Activated CD4-positive, alpha-beta memory T cell treated with anti-CD3 and anti-CD28 coated beads, Interleukin-2, amount 10 ng/mL, durations not matched to agents 7 days and 5 days (primary cell): ENCODE measurements around the gene TP53TG3E. TPM values are rescaled to one million over a fixed set of nuclear protein-coding genes. Genes with fewer than 3 reads are reported as not detected.
"Not testable (repeated sequence)": the region's sequence is repeated elsewhere in the genome, so short reads cannot be mapped to it uniquely, and the experiment has no call there.

Source experiments
- CTCF ChIA-PET: fragments of 350-600 bp; sonication (Branson Sonifier 250); formaldehyde crosslinking; loops from one replicate; lab custom pipeline; 2021; ENCODE audit warnings: antibody characterized with exemption, inconsistent platforms; lab: Charles Lee
- POLR2A ChIA-PET: fragments of 350-600 bp; sonication (Branson Sonifier 250); formaldehyde crosslinking; loops from one replicate; lab custom pipeline; 2021; ENCODE audit warnings: antibody characterized with exemption; lab: Charles Lee
- DNase-seq: peaks from one replicate; pipeline ENCODE4 v3.0.0-alpha.2; 2020
- H3K27ac Mint-ChIP-seq: one replicate; pipeline ENCODE4 v1.8.0; 2021; ENCODE audit warnings: mild to moderate bottlenecking, mixed read lengths
- H3K27me3 Mint-ChIP-seq: one replicate; pipeline ENCODE4 v1.8.0; 2021; ENCODE audit warnings: mixed read lengths
- H3K36me3 Mint-ChIP-seq: one replicate; pipeline ENCODE4 v1.8.0; 2021; ENCODE audit warnings: low read depth, mixed read lengths
- H3K4me1 Mint-ChIP-seq: one replicate; pipeline ENCODE4 v1.8.0; 2021; ENCODE audit warnings: mixed read lengths
- H3K4me3 Mint-ChIP-seq: one replicate; pipeline ENCODE4 v1.8.0; 2021; ENCODE audit warnings: mild to moderate bottlenecking, mixed read lengths
- H3K9me3 Mint-ChIP-seq: one replicate; pipeline ENCODE4 v1.8.0; 2021; ENCODE audit warnings: mixed read lengths
- total RNA-seq, 2 experiments: library from RNA; stranded (reverse); gene quantifications; one replicate each; pipeline ENCODE4 v1.2.3, GENCODE V29; 2021

TP53TG3E gene, protein sequence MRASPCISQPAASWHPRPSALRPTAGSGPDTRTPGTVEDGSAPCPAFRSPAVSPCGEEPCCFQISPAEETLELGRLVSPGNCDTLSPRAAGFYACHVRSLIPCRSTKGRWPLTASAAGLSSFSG
- not detected for total RNA-seq

- POLR2A ChIA-PET, H3K4me1 Mint-ChIP-seq, H3K36me3 Mint-ChIP-seq, CTCF ChIA-PET, H3K4me3 Mint-ChIP-seq, H3K9me3 Mint-ChIP-seq, DNase-seq, H3K27ac Mint-ChIP-seq, H3K27me3 Mint-ChIP-seq: not testable (repeated sequence)
Observed at GRCh38 chr16:33304006-33304405, at the start of gene TP53TG3E. Gene TP53TG3E (plus strand): TSS chr16:33304306. CDS start chr16:33304374, 68 bp downstream.

- H3K9me3 Mint-ChIP-seq, H3K27ac Mint-ChIP-seq, H3K36me3 Mint-ChIP-seq, CTCF ChIA-PET, H3K4me1 Mint-ChIP-seq, H3K27me3 Mint-ChIP-seq, H3K4me3 Mint-ChIP-seq, POLR2A ChIA-PET: not testable (repeated sequence)
- DNase-seq, result peak; percentile 43
Observed at GRCh38 chr16:33336226-33337012, 32.3 kb downstream of the TP53TG3E start.

GRCh38 chr16:33337627-33338542, 33.8 kb downstream of the TP53TG3E start:
- H3K4me1 Mint-ChIP-seq, H3K27ac Mint-ChIP-seq, H3K27me3 Mint-ChIP-seq, H3K4me3 Mint-ChIP-seq, CTCF ChIA-PET, H3K9me3 Mint-ChIP-seq, POLR2A ChIA-PET, H3K36me3 Mint-ChIP-seq: not testable (repeated sequence)
- DNase-seq, result peak; percentile 32

DNA sequence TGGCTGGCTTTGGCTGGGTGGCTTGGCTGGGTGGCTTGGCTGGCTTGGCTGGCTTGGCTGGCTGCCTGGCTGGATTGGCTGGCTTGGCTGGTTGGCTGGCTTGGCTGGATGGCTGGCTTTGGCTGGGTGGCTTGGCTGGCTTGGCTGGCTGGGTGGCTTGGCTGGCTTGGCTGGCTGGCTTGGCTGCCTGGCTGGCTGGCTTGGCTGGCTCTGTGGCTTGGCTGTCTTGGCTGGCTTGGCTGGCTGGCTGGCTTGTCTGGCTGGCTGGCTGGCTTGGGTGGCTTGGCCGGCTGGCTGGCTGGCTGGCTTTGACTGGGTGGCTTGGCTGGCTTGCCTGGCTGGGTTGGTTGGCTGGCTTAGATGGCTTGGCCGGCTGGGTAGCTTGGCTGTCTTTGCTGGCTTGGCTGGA, 34.4 kb downstream of the TP53TG3E start:
- POLR2A ChIA-PET, H3K36me3 Mint-ChIP-seq, H3K9me3 Mint-ChIP-seq, H3K4me3 Mint-ChIP-seq, CTCF ChIA-PET, H3K27ac Mint-ChIP-seq, H3K4me1 Mint-ChIP-seq, H3K27me3 Mint-ChIP-seq: not testable (repeated sequence)
- DNase-seq, result peak; percentile 18

GRCh38 chr16:33339093-33340061, 35.3 kb downstream of the TP53TG3E start:
- H3K27me3 Mint-ChIP-seq, H3K4me3 Mint-ChIP-seq, H3K4me1 Mint-ChIP-seq, POLR2A ChIA-PET, H3K27ac Mint-ChIP-seq, CTCF ChIA-PET, H3K9me3 Mint-ChIP-seq, H3K36me3 Mint-ChIP-seq: not testable (repeated sequence)
- peak; percentile 42 for DNase-seq

Other genes with a start within 250 kb of the TP53TG3E start
- gene TP53TG3C, start 110.1 kb upstream of the TP53TG3E start, total RNA-seq, result not detected
- gene TP53TG3B, start 56.5 kb downstream of the TP53TG3E start, total RNA-seq, result not detected
- not detected for gene TP53TG3F, start 155.3 kb downstream of the TP53TG3E start, total RNA-seq